Fibroblast of skin of abdomen (primary cell): ENCODE measurements around the gene IRAK3.
"Not testable (repeated sequence)": the region's sequence is repeated elsewhere in the genome, so short reads cannot be mapped to it uniquely, and the experiment has no call there.

Experiments used
- DNase-seq: peaks from one replicate; pipeline ENCODE4 v3.0.0-alpha.2; 2013

The IRAK3 gene

DNA sequence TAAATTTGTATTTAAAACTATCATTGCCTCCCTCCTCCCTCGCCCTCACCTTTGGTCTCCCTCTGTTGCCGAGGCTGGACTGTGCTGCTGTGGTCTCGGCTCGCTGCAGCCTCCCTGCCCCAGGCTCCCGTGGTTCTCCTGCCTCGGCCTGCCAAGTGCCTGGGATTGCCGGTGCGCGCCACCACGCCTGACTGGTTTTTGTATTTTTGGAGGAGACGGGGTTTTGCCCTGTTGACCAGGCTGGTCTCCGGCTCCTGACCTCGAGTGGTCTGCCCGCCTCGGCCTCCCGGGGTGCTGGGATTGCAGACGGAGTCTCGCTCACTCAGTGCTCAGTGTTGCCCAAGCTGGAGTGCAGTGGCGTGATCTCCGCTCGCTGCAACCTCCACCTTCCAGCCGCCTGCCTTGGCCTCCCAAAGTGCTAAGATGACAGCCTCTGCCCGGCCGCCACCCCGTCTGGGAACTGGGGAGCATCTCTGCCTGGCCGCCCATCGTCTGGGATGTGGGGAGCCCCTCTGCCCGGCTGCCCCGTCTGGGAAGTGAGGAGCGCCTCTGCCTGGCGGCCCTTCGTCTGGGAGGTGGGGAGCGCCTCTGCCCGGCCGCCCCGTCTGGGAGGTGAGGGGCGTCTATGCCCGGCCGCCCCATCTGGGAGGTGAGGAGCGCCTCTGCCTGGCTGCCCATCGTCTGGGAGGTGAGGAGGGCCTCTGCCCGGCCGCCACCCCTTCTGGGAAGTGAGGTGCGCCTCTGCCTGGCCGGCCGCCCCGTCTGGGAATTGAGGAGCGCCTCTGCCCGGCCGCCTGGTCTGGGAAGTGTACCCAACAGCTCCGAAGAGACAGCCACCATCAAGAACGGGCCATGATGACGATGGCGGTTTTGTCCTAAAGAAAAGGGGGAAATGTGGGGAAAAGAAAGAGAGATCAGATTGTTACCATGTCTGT, 14.4 kb upstream of the IRAK3 start:
- not testable (repeated sequence) for DNase-seq

- no peak for DNase-seq
Observed at GRCh38 chr12:66176105-66176900, 12.7 kb upstream of the IRAK3 start.

- DNase-seq: no peak
Observed at GRCh38 chr12:66182956-66183355, 6.1 kb upstream of the IRAK3 start.

GRCh38 chr12:66184822-66185221, 4.2 kb upstream of the IRAK3 start:
- DNase-seq: not testable (repeated sequence)

DNA sequence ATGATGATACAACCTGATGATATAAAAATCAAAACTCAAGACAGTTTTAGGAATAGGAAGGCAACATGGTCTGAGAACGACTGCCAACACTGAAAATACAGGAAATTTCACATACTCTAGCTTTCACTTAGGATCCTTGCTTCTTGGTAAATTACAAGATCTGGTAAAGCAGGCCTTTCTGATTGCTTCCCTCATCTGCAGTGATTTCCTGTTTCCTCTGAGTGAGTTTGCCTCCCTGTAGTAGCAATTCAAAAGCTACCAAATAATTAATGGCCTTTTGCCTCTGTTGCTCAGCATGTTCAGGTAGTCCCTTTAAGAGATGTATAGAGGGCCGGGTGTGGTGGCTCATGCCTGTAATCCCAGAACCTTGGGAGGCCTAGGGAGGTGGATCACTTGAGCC, 2.0 kb upstream of the IRAK3 start:
- no peak for DNase-seq

- DNase-seq: no peak
Observed at GRCh38 chr12:66187821-66188220, 1.2 kb upstream of the IRAK3 start.

DNA sequence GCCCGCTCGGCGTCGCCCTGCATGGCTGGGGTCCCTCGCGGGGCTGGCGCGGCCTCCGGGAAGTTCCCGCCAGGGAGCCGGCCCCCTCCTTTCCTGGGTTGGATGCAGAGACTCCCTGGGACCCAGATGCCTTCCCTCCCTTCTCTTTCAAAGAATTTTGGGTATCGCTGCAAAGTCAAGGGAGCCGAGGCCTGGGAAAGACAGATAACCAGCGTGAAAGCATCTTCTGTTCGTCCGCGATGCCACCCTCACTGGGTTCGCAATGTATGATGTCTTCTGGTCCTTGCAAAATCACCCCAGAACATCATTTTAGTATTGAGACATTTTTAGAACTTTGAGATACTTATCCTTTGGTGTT, 451 bp downstream of the IRAK3 start:
- DNase-seq: no peak

- DNase-seq: no peak
Observed at GRCh38 chr12:66189889-66190288, 875 bp downstream of the IRAK3 start.

- DNase-seq: no peak
Observed at GRCh38 chr12:66190519-66191370, 1.7 kb downstream of the IRAK3 start.

DNA sequence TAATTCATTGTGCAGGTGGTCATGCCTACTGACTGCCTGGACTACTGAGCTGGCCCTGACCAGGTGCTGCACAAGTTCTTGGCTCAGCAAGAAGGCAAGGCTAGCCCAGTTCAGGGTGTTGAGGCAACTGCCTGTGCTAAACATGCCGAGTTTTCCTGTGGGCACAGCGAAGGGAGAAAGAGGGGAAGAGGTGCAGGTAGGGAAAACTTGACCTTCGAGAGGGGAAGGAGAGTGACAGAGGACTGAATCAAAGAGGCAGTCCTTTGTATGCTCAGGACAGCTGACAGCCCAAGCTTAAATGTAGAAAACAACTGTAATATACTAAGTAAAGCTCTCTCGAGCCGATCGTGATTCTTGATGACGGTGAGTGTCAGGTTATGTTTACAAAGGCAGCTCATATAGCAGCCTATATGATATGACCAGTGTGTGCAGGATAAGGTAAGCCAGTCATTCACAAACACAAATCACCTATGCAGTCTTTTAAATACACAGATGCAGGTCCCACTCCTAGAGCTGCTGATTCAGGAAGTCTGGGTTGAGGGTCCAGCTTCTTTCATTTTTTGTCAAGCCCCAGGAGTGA, 2.6 kb downstream of the IRAK3 start:
- DNase-seq: no peak

- no peak for DNase-seq
Observed at GRCh38 chr12:66194122-66194521, 5.1 kb downstream of the IRAK3 start.

GRCh38 chr12:66195242-66195641, 6.2 kb downstream of the IRAK3 start:
- DNase-seq: no peak

DNA sequence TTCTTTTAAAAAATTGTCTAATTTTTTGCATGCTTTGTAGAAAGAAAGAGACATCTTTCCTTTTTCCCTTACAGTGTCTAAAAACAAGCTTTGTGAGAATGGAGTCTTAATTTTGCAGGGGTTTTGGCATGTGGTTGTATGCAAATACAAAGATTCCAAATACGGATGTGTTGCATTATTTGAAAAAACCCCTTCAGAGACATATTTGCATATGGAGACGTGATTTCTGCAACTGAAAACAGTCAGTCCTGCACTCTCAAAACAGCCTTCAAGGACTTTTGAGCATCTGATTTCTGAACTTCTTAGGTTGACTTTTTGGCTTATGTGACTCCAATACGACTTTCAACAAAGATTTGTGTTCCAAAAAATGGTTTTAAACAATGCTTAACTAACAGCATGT, 7.8 kb downstream of the IRAK3 start:
- DNase-seq: peak; percentile 17

- peak; percentile 35 for DNase-seq
Observed at GRCh38 chr12:66197495-66197921, 8.5 kb downstream of the IRAK3 start.

DNA sequence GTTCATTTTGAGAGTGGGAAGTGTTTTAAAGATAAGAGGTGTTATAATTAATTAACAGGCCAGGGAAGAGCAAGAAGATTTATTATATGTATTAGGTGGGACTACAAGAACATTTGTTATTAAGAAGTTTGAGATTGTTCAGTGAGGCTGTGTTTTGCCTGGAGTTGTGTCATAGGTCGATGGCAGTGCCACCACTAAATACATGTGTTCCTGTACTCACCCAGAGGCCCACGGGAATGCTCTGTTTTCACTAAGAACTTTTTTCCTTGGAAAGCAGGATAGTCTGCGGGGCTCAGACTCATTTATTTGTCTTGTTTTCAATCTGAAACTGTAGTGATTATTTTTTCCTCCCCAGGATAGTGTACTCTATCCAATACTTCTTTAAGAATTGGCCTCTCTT, 10.1 kb downstream of the IRAK3 start:
- no peak for DNase-seq

DNA sequence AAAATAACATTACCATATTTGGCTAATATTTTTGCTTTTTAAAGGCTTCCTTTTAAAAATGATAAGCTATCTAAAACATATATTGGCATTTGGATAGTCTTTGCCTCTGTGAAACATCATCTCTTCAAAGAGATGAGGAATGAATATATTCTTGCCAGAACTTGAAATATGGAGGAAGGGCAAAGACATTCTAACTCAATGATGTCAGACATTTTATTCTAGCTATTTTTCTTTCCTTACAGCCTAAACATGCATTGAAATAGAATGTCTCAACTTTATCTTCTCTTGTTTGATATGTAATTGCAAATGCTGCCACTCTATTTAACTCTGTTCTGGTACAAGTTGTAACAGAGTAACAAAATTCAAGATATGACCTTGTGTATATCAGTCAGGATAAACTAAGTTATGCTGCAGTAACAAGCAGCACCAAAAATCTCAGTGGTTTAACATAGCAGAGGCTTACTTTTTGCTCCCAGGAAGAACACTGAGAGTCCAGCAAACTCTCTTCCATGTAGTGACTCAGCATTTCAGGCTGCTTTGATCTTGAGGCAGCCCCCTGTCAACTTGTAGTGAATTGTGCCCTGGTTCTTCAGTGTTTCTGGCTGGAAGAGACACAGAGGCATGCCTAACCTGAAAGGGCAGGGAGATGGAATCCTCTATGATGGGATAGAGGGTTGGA, 11.0 kb downstream of the IRAK3 start:
- no peak for DNase-seq

- no peak for DNase-seq
Observed at GRCh38 chr12:66203820-66204219, 14.8 kb downstream of the IRAK3 start.

DNA sequence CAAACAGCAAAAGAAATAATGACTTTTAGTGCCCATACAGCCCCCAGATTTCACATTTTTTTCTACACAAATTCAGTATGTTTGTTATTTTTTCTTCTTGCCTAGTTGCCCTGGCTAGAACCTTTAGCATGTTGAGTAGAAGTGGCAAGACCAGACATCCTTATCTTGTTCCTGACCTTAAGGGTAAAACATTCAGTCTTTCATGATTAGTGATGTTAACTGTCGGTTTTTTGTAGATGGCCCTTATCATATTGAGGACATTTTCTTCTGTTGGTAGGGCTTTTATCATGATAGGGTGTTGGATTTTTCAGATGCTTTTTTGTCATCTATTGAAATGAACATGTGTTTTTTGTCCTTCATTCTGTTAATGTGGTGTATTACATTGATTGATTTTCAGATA, 17.1 kb downstream of the IRAK3 start:
- DNase-seq: no peak

GRCh38 chr12:66210840-66211239, 21.8 kb downstream of the IRAK3 start:
- DNase-seq: peak; percentile 16

DNA sequence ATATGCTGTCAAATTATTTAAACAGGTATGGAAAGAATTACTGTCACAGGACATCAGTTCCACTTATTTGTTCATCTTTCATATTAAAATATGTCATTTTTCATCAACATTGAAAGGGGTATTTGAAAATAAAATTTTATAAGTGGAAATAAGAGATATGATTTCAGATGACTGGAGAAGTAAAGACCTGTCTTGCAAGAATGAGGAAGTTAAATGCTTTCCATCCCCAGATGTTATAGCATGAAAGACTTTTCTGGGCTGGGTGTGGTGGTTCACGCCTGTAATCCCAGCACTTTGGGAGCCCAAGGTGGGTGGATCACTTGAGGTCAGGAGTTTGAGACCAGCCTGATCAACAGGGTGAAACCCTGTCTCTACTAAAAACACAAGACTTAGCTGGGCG, 22.6 kb downstream of the IRAK3 start:
- DNase-seq: not testable (repeated sequence)

- DNase-seq: not testable (repeated sequence)
Observed at GRCh38 chr12:66213011-66213410, 24.0 kb downstream of the IRAK3 start.
